ENCODE measurements around the gene STT3B. TPM values are rescaled to one million over a fixed set of nuclear protein-coding genes. Genes with fewer than 3 reads are reported as not detected.
A peak's percentile ranks its signal among the peaks of the same experiment; 100 is the strongest.

The STT3B gene
- total RNA-seq, 2 donors from 2014 or later: 93.5 to 132 TPM

- ATAC-seq (peak; percentile 66 to 87), DNase-seq (ENCODE audit: low spot score in 2 of 2) (no peak)
- Mint-ChIP-seq H3K9me3 (no peaks in the 10 kb centered on the region), H3K27ac (peak overlapping the region in 1 of 2 donors; percentile 40), H3K36me3 (peaks cover 10 to 36% of the 10 kb centered on the region in 2 donors)
Measured at GRCh38 chr3:31635545-31635944, 102.8 kb downstream of the STT3B start.

- no peak for DNase-seq (ENCODE audit: low spot score in 2 of 2)
- H3K27ac Mint-ChIP-seq: peak overlapping the region in 1 of 2 donors; percentile 40
- peaks cover 10 to 33% of the 10 kb centered on the region in 2 donors for H3K36me3 Mint-ChIP-seq
- ATAC-seq: peak in 1 of 2 donors; percentile 12
- no peaks in the 10 kb centered on the region for H3K9me3 Mint-ChIP-seq
Measured at GRCh38 chr3:31636049-31636448, 103.3 kb downstream of the STT3B start.

GRCh38 chr3:31636694-31637442, 104.1 kb downstream of the STT3B start:
- H3K9me3 Mint-ChIP-seq: no peaks in the 10 kb centered on the region
- peaks cover 10 to 32% of the 10 kb centered on the region in 2 donors for H3K36me3 Mint-ChIP-seq
- ATAC-seq (peak; percentile 37 to 44), DNase-seq (ENCODE audit: low spot score in 2 of 2) (no peak)
- H3K27ac Mint-ChIP-seq: peak overlapping the region; percentile 26 to 32

GRCh38 chr3:31639828-31640227, 107.1 kb downstream of the STT3B start:
- DNase-seq (ENCODE audit: low spot score in 2 of 2) (no peak), ATAC-seq (no peak)
- no peak overlapping the region for H3K27ac Mint-ChIP-seq
- peaks cover 5 to 28% of the 10 kb centered on the region in 2 donors for H3K36me3 Mint-ChIP-seq
- peaks cover 4 to 5% of the 10 kb centered on the region in 2 donors for H3K9me3 Mint-ChIP-seq

- peaks cover 30 to 37% of the 10 kb centered on the region in 2 donors for H3K9me3 Mint-ChIP-seq
- ATAC-seq: peak in 1 of 2 donors; percentile 65
- DNase-seq (ENCODE audit: low spot score in 2 of 2): no peak
- peak overlapping the region in 1 of 2 donors; percentile 27 for H3K27ac Mint-ChIP-seq
- H3K36me3 Mint-ChIP-seq: peaks cover 46 to 55% of the 10 kb centered on the region in 2 donors
Measured at GRCh38 chr3:31645256-31645655, 112.5 kb downstream of the STT3B start.

GRCh38 chr3:31648286-31648968, 115.7 kb downstream of the STT3B start:
- peaks cover 66 to 86% of the 10 kb centered on the region in 2 donors for H3K36me3 Mint-ChIP-seq
- ATAC-seq (peak in 1 of 2 donors; percentile 17), DNase-seq (ENCODE audit: low spot score in 2 of 2) (no peak)
- H3K9me3 Mint-ChIP-seq: peaks cover 52 to 62% of the 10 kb centered on the region in 2 donors
- peak overlapping the region in 1 of 2 donors; percentile 73 for H3K27ac Mint-ChIP-seq

GRCh38 chr3:31652296-31652695, 119.6 kb downstream of the STT3B start:
- Mint-ChIP-seq H3K9me3 (peaks cover 71 to 83% of the 10 kb centered on the region in 2 donors), H3K27ac (no peak overlapping the region), H3K36me3 (peaks cover 71 to 96% of the 10 kb centered on the region in 2 donors)
- DNase-seq (ENCODE audit: low spot score in 2 of 2): no peak
- ATAC-seq: no peak

GRCh38 chr3:31653464-31653863, 120.7 kb downstream of the STT3B start:
- Mint-ChIP-seq H3K9me3 (peaks cover 74 to 79% of the 10 kb centered on the region in 2 donors), H3K36me3 (peaks cover 74 to 97% of the 10 kb centered on the region in 2 donors), H3K27ac (peak overlapping the region in 1 of 2 donors; percentile 62)
- DNase-seq (ENCODE audit: low spot score in 2 of 2) (no peak), ATAC-seq (peak in 1 of 2 donors; percentile 10)

GRCh38 chr3:31654998-31655397, 122.3 kb downstream of the STT3B start:
- no peak for DNase-seq (ENCODE audit: low spot score in 2 of 2)
- Mint-ChIP-seq H3K27ac (no peak overlapping the region), H3K36me3 (peaks cover 59 to 92% of the 10 kb centered on the region in 2 donors), H3K9me3 (peaks cover 62 to 64% of the 10 kb centered on the region in 2 donors)
- no peak for ATAC-seq

- H3K27ac Mint-ChIP-seq: no peak overlapping the region
- peaks cover 27 to 30% of the 10 kb centered on the region in 2 donors for H3K9me3 Mint-ChIP-seq
- DNase-seq (ENCODE audit: low spot score in 2 of 2): no peak
- peaks cover 34 to 80% of the 10 kb centered on the region in 2 donors for H3K36me3 Mint-ChIP-seq
- ATAC-seq: no peak
Measured at GRCh38 chr3:31659246-31659645, 126.5 kb downstream of the STT3B start.

GRCh38 chr3:31661286-31661685, 128.6 kb downstream of the STT3B start:
- H3K36me3 Mint-ChIP-seq: peaks cover 26 to 60% of the 10 kb centered on the region in 2 donors
- H3K9me3 Mint-ChIP-seq: peaks cover 14 to 20% of the 10 kb centered on the region in 2 donors
- DNase-seq (ENCODE audit: low spot score in 2 of 2) (no peak), ATAC-seq (no peak)
- H3K27ac Mint-ChIP-seq: no peak overlapping the region

- ATAC-seq: no peak
- DNase-seq (ENCODE audit: low spot score in 2 of 2): no peak
- H3K9me3 Mint-ChIP-seq: peaks cover 6 to 11% of the 10 kb centered on the region in 2 donors
- H3K36me3 Mint-ChIP-seq: peaks cover 18 to 51% of the 10 kb centered on the region in 2 donors
- H3K27ac Mint-ChIP-seq: no peak overlapping the region
Measured at GRCh38 chr3:31661993-31662670, 129.4 kb downstream of the STT3B start.

- Mint-ChIP-seq H3K9me3 (no peaks in the 10 kb centered on the region), H3K36me3 (peaks cover 5 to 32% of the 10 kb centered on the region in 2 donors), H3K27ac (no peak overlapping the region)
- ATAC-seq: no peak
- DNase-seq (ENCODE audit: low spot score in 2 of 2): no peak
Measured at GRCh38 chr3:31664031-31664430, 131.3 kb downstream of the STT3B start.

GRCh38 chr3:31667582-31667981, 134.9 kb downstream of the STT3B start:
- peaks cover 0 to 3% of the 10 kb centered on the region in 2 donors for H3K9me3 Mint-ChIP-seq
- DNase-seq (ENCODE audit: low spot score in 2 of 2) (no peak), ATAC-seq (no peak)
- H3K36me3 Mint-ChIP-seq: peaks cover 0 to 13% of the 10 kb centered on the region in 2 donors
- no peak overlapping the region for H3K27ac Mint-ChIP-seq

GRCh38 chr3:31668242-31668641, 135.5 kb downstream of the STT3B start:
- ATAC-seq: peak in 1 of 2 donors; percentile 58
- peaks cover 0 to 8% of the 10 kb centered on the region in 2 donors for H3K36me3 Mint-ChIP-seq
- peaks cover 0 to 3% of the 10 kb centered on the region in 2 donors for H3K9me3 Mint-ChIP-seq
- no peak for DNase-seq (ENCODE audit: low spot score in 2 of 2)
- H3K27ac Mint-ChIP-seq: no peak overlapping the region

- peaks cover 0 to 10% of the 10 kb centered on the region in 2 donors for H3K9me3 Mint-ChIP-seq
- ATAC-seq: no peak
Measured at GRCh38 chr3:31670136-31670535, 137.4 kb downstream of the STT3B start.

GRCh38 chr3:31670722-31671121, 138.0 kb downstream of the STT3B start:
- DNase-seq (ENCODE audit: low spot score in 2 of 2): no peak
- Mint-ChIP-seq H3K9me3 (peaks cover 0 to 10% of the 10 kb centered on the region in 2 donors), H3K36me3 (peaks cover 0 to 5% of the 10 kb centered on the region in 2 donors), H3K27ac (no peak overlapping the region)
- ATAC-seq: no peak

More at GRCh38 chr3:31670136-31670535, 137.4 kb downstream of the STT3B start:
- H3K36me3 Mint-ChIP-seq: peaks cover 0 to 5% of the 10 kb centered on the region in 2 donors
- H3K27ac Mint-ChIP-seq: no peak overlapping the region
- DNase-seq (ENCODE audit: low spot score in 2 of 2): no peak

Data from activated naive CD4-positive, alpha-beta T cell treated with anti-CD3 and anti-CD28 coated beads, Interleukin-2, amount 50 U/mL, for 72 hours (primary cell).